CD4-positive, alpha-beta memory T cell (primary cell): Measurements from ENCODE around the gene RPS3. TPM values are rescaled to one million over a fixed set of nuclear protein-coding genes. Genes with fewer than 3 reads are reported as not detected.

Source experiments
- CTCF ChIA-PET: fragments of 350-600 bp; sonication (Branson Sonifier 250); formaldehyde crosslinking; loops from one replicate; lab custom pipeline; 2021; ENCODE audit warnings: inconsistent platforms; ENCODE audit not compliant: partially characterized antibody; lab: Charles Lee
- POLR2A ChIA-PET: fragments of 350-600 bp; sonication (Branson Sonifier 250); formaldehyde crosslinking; loops from one replicate; lab custom pipeline; 2021; ENCODE audit not compliant: partially characterized antibody; lab: Charles Lee
- DNase-seq, 5 donors: peaks; one replicate each; pipeline versions ENCODE4 v3.0.0 to v3.0.0-alpha.2; 2020 to 2022; ENCODE audit warnings: mixed read lengths in 1 of 5
- H3K27ac ChIP-seq: one replicate; pipeline ENCODE4 v1.7.0; 2013; ENCODE audit warnings: low read depth, low read length
- H3K27me3 ChIP-seq: 2 replicates; pipeline ENCODE4 v1.7.0; 2013; ENCODE audit warnings: mild to moderate bottlenecking, low read length, moderate library complexity; ENCODE audit not compliant: insufficient read depth
- H3K36me3 ChIP-seq: 2 replicates; pipeline ENCODE4 v1.7.0; 2013; ENCODE audit warnings: mild to moderate bottlenecking, low read length, moderate library complexity; ENCODE audit not compliant: insufficient read depth
- H3K4me1 ChIP-seq: 2 replicates; pipeline ENCODE4 v1.7.0; 2013; ENCODE audit warnings: mild to moderate bottlenecking, low read length, moderate library complexity; ENCODE audit not compliant: insufficient read depth
- H3K4me3 ChIP-seq, 2 donors: one replicate each; pipeline ENCODE4 v1.7.0; 2013; ENCODE audit warnings: low read length in 2 of 2, mild to moderate bottlenecking in 1 of 2
- H3K9me3 ChIP-seq, 2 donors: one replicate each; pipeline ENCODE4 v1.7.0; 2013; ENCODE audit warnings: low read length in 2 of 2, control low read depth in 1 of 2; ENCODE audit not compliant: control insufficient read depth in 1 of 2
- H3K27ac Mint-ChIP-seq, 7 donors: one replicate each; pipeline ENCODE4 v1.8.0; 2020 to 2021; ENCODE audit warnings: mixed read lengths in 7 of 7, mild to moderate bottlenecking in 6 of 7, inconsistent platforms in 3 of 7, moderate library complexity in 3 of 7
- H3K27me3 Mint-ChIP-seq, 2 donors: one replicate each; pipeline ENCODE4 v1.8.0; 2020 to 2021; ENCODE audit warnings: mixed read lengths in 2 of 2
- H3K36me3 Mint-ChIP-seq, 2 donors: one replicate each; pipeline ENCODE4 v1.8.0; 2020 to 2021; ENCODE audit warnings: mixed read lengths in 2 of 2, inconsistent platforms in 1 of 2, mild to moderate bottlenecking in 1 of 2
- H3K4me1 Mint-ChIP-seq, 4 donors: one replicate each; pipeline ENCODE4 v1.8.0; 2020 to 2021; ENCODE audit warnings: mixed read lengths in 4 of 4, mild to moderate bottlenecking in 1 of 4
- H3K4me3 Mint-ChIP-seq, 8 donors: one replicate each; pipeline ENCODE4 v1.8.0; 2020 to 2021; ENCODE audit warnings: mixed read lengths in 8 of 8, mild to moderate bottlenecking in 7 of 8, moderate library complexity in 6 of 8, inconsistent platforms in 3 of 8
- H3K9me3 Mint-ChIP-seq, 8 donors: one replicate each; pipeline ENCODE4 v1.8.0; 2020 to 2021; ENCODE audit warnings: mixed read lengths in 8 of 8, mild to moderate bottlenecking in 5 of 8, inconsistent platforms in 3 of 8, moderate library complexity in 1 of 8
- intact Hi-C: fragments of 100-400 bp; cut with micrococcal nuclease; formaldehyde crosslinking; loops from one replicate; pipeline ENCODE4 v1.15.1; 2023
- polyA plus RNA-seq, 2 donors: library from polyadenylated mRNA; unstranded; fragments of 300-500 nt; fragmentation: Illumina TruSeq; gene quantifications; one replicate each; pipeline ENCODE4 v1.2.3, GENCODE V29; 2021
- total RNA-seq, 2 experiments: library from RNA; stranded (reverse); gene quantifications; one replicate each; pipeline ENCODE4 v1.2.3, GENCODE V29; 2021

Gene RPS3
- total and polyA plus RNA-seq, 4 experiments from 2014 or later, result 4,846 to 5,812 (median 5,249) TPM

DNA sequence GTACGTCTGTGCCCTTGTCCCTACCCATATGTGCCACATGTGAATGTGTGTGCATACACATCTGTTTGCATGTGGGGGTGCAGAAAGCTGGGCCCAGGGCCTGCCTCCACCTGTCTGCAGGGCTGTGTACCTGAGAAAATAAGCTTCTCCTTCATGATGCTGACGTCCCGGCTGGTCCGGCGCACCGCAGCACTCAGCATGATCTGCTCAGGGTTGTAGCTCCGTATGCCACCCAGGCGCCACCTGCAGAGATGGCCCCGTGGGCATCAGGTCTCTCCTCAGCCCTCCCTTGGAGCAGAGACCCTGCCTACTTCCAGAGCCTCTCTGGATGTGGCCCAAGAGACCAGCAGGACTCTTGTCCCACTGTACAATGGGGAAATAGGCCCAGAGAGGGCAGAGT is 37.5 kb downstream of the RPS3 start:
- H3K36me3 Mint-ChIP-seq, result peaks cover 27 to 39% of the 10 kb centered on the region in 2 donors
- H3K4me1 ChIP-seq, result no peaks in the 10 kb centered on the region
- POLR2A ChIA-PET, result no interaction called here
- H3K27me3 ChIP-seq, result no peaks in the 10 kb centered on the region
- no peaks in the 10 kb centered on the region for H3K9me3 Mint-ChIP-seq
- no peak overlapping the region for H3K4me3 ChIP-seq
- H3K27ac Mint-ChIP-seq, result no peak overlapping the region
- peaks cover 4% of the 10 kb centered on the region for H3K36me3 ChIP-seq
- intact Hi-C loops, result no loop called here
- H3K27me3 Mint-ChIP-seq, result peaks cover 4 to 9% of the 10 kb centered on the region in 2 donors
- peaks cover 0 to 10% (median 1%) of the 10 kb centered on the region in 4 donors for H3K4me1 Mint-ChIP-seq
- H3K4me3 Mint-ChIP-seq, result no peak overlapping the region
- DNase-seq, result no peak
- CTCF ChIA-PET, result no interaction called here
- H3K9me3 ChIP-seq, result no peaks in the 10 kb centered on the region
- H3K27ac ChIP-seq, result no peak overlapping the region

DNA sequence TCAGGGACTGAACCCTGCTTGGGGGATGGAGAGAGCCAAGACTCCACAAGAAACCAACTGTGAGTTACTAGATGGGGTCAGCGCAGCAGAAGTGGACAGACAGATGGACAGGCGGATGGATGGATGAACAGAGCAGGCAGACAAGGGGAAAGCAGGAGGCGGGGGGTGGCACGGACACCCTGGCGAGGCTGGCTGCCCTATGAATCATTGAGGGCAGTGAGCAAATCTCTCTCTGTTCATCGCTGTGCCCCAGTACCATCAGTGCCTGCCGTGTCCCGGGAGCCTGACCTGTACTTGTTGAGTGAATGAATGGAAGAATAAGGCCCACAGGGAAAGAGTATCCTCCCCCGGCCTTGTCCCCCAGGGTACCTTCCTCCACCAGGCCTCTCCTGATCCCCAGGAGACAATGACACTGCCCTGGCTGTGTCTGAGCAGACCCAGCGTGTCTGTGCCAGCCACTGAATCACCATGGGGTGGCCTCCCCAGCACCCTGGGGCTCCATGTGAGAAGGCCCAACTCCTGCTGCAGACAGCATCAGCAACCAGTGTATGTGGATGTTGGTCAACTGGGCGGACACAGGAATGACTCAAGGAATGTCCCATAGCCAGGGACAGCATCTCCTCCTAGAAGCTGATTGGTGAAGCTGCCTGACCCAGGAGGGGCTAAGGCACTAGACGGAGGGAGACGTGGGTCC is 38.8 kb downstream of the RPS3 start:
- no peak for DNase-seq
- CTCF ChIA-PET, result interaction anchor here (1.5 kb wide), 1 partner anchor 158 kb away, joined by 4 read pairs; no protein-coding TSS in a partner anchor
- peaks cover 4% of the 10 kb centered on the region for H3K36me3 ChIP-seq
- Mint-ChIP-seq H3K27ac (peak overlapping the region in 2 of 7 donors; percentile 24 to 60), H3K4me3 (no peak overlapping the region), H3K9me3 (no peaks in the 10 kb centered on the region), H3K4me1 (peaks cover 0 to 3% (median 0%) of the 10 kb centered on the region in 4 donors), H3K36me3 (peaks cover 27 to 39% of the 10 kb centered on the region in 2 donors), H3K27me3 (peaks cover 2 to 3% of the 10 kb centered on the region in 2 donors)
- no peaks in the 10 kb centered on the region for H3K4me1 ChIP-seq
- no peak overlapping the region for H3K27ac ChIP-seq
- no peaks in the 10 kb centered on the region for H3K9me3 ChIP-seq
- POLR2A ChIA-PET, result interaction anchor here (0.6 kb wide), 1 partner anchor 38 kb away, joined by 3 read pairs; no protein-coding TSS in a partner anchor
- H3K27me3 ChIP-seq, result no peaks in the 10 kb centered on the region
- no peak overlapping the region for H3K4me3 ChIP-seq
- intact Hi-C loops, result no loop called here

DNA sequence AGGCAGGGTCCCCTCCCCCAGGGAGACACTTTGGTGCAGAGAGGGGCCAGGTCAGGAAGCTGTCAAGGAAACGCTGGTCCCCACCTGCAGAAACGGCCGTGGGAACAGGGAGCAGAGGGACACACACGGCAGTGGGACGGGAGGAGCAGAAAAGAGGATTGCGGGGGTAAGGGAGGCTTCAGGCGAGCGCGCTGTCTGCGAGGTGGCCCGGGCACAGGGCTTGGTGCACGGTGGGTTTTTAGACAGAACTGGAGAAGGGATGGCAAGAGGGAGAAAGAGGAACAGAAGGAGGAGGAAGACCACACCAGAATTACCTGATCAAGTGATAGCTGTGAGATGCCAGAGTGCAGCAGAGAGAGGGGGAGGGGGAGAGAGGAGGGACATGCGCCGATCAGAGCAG is 39.7 kb downstream of the RPS3 start:
- CTCF ChIA-PET, result interaction anchor here (1.5 to 8.3 kb wide), 2 partner anchors 94 to 159 kb away, joined by 4 to 301 read pairs; no protein-coding TSS in a partner anchor
- peak overlapping the region in 1 of 7 donors; percentile 24 for H3K27ac Mint-ChIP-seq
- no peaks in the 10 kb centered on the region for H3K9me3 ChIP-seq
- no peak overlapping the region for H3K4me3 Mint-ChIP-seq
- no peak overlapping the region for H3K4me3 ChIP-seq
- no peaks in the 10 kb centered on the region for H3K9me3 Mint-ChIP-seq
- peaks cover 27 to 44% of the 10 kb centered on the region in 2 donors for H3K36me3 Mint-ChIP-seq
- peaks cover 4% of the 10 kb centered on the region for H3K36me3 ChIP-seq
- H3K27ac ChIP-seq, result no peak overlapping the region
- no peaks in the 10 kb centered on the region for H3K27me3 Mint-ChIP-seq
- H3K27me3 ChIP-seq, result no peaks in the 10 kb centered on the region
- POLR2A ChIA-PET, result no interaction called here
- H3K4me1 Mint-ChIP-seq, result no peaks in the 10 kb centered on the region
- H3K4me1 ChIP-seq, result no peaks in the 10 kb centered on the region
- intact Hi-C loops, result no loop called here
- no peak for DNase-seq

DNA sequence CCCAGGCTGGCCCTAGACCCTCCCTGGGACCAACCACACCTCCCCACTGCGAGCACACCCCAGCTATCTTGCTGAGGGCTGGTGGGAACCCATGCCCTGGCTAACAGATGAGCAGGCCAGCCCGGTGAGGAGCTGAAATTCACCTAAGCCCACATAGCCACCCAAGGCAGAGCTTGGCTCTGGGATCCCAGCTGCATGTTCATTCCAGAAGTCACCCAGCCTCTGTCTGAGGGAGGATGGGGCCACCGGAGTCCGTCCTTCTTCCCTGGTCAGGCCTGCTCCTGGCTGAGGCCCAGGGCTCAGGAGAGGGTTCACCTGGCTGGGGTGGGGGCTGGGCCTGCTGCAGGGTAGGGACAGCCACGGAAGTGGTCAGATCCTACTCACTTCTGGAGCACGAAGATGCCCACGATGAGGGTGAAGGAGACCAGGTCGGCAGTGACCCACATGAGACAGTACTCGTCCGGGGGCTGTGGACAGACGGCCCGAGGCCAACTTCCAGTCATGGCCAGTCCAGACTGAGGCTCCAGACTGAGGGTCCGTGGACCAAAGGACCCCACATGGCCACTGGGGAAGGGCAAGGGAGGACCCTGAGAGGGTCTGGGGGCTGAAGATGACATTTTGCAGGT is 40.3 kb downstream of the RPS3 start:
- Mint-ChIP-seq H3K27ac (peak overlapping the region in 1 of 7 donors; percentile 53), H3K9me3 (no peaks in the 10 kb centered on the region), H3K4me1 (no peaks in the 10 kb centered on the region), H3K36me3 (peaks cover 27 to 44% of the 10 kb centered on the region in 2 donors), H3K27me3 (no peaks in the 10 kb centered on the region), H3K4me3 (no peak overlapping the region)
- no peaks in the 10 kb centered on the region for H3K27me3 ChIP-seq
- no peak overlapping the region for H3K4me3 ChIP-seq
- ChIA-PET CTCF (interaction anchor here (1.5 to 8.3 kb wide), 2 partner anchors 93 to 160 kb away, joined by 4 to 301 read pairs; no protein-coding TSS in a partner anchor), POLR2A (no interaction called here)
- intact Hi-C loops, result no loop called here
- no peak overlapping the region for H3K27ac ChIP-seq
- H3K4me1 ChIP-seq, result no peaks in the 10 kb centered on the region
- H3K36me3 ChIP-seq, result peaks cover 4% of the 10 kb centered on the region
- H3K9me3 ChIP-seq, result no peaks in the 10 kb centered on the region
- DNase-seq, result no peak

DNA sequence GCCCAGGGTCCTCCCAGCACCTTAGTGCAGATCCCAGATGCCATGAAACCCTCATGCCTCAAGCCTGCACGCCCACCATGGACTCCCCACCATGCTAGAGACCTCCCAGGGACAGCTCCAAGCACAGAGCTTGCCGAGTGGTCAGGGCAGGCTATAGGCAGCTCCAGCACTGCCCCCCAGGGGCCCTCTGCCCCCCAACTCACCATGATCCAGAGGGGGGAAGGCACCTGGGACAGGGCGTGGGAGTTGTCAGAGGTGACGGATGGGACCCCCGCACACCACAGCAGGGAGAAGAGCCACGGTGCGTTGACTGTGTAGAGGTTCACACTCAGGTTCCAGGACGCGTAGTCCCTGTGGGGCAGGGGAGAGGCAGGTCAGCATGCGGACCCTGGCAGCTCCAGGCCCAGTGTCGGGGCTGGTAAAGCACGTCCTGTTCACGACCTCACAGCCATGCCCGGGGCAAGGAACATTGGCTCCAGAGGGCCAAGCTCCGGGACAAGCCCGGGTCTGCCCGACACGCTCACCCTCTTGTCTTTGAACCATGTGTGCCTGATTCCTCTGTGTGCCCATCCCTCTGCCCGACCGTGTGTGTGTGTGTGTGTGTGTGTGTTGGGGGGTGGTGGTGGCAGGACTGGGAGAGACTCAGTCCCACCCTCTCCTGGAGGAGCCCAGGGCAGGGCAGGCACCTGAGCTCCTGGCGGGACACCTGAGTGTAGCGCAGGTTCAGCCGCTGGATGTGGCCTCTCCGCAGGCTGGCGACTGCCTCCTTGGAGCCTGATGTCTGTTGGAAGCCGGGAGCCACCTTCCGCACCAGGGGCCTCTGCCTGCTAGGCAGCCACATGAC is 41.9 kb downstream of the RPS3 start:
- Mint-ChIP-seq H3K27me3 (no peaks in the 10 kb centered on the region), H3K36me3 (peaks cover 21 to 35% of the 10 kb centered on the region in 2 donors), H3K4me1 (peaks cover 0 to 7% (median 3%) of the 10 kb centered on the region in 4 donors), H3K27ac (no peak overlapping the region), H3K4me3 (no peak overlapping the region), H3K9me3 (no peaks in the 10 kb centered on the region)
- intact Hi-C loops, result no loop called here
- no peaks in the 10 kb centered on the region for H3K9me3 ChIP-seq
- ChIA-PET POLR2A (interaction anchor here (1.1 kb wide), 1 partner anchor 85 kb away, joined by 3 read pairs; the partner anchor contains the start of gene GDPD5), CTCF (interaction anchor here (5.7 to 8.3 kb wide), 2 partner anchors 52 to 91 kb away, joined by 36 to 301 read pairs; no protein-coding TSS in a partner anchor)
- no peak for DNase-seq
- peaks cover 5% of the 10 kb centered on the region for H3K4me1 ChIP-seq
- H3K36me3 ChIP-seq, result peaks cover 4% of the 10 kb centered on the region
- no peaks in the 10 kb centered on the region for H3K27me3 ChIP-seq
- H3K27ac ChIP-seq, result no peak overlapping the region
- H3K4me3 ChIP-seq, result no peak overlapping the region

DNA sequence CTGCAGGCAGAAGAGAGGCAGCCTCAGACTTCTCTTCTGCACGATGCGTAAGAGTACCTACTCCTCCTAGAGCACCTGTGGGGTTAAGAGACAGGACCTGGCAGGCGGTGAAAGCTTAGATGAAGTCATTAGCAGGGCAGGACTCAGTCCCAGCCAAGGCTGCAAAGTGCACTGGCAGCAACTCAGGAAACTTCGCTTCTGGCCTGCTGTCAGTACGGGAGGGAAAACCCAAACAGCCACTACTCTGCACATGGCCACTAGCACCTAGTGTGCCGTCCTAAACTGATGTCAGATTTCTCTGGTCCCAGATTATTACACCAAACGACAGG is 42.5 kb downstream of the RPS3 start:
- Mint-ChIP-seq H3K36me3 (peaks cover 16 to 34% of the 10 kb centered on the region in 2 donors), H3K27ac (no peak overlapping the region), H3K4me3 (no peak overlapping the region), H3K9me3 (no peaks in the 10 kb centered on the region), H3K27me3 (no peaks in the 10 kb centered on the region), H3K4me1 (peaks cover 0 to 7% (median 3%) of the 10 kb centered on the region in 4 donors)
- ChIA-PET CTCF (interaction anchor here (5.7 to 8.3 kb wide), 2 partner anchors 52 to 91 kb away, joined by 36 to 301 read pairs; no protein-coding TSS in a partner anchor), POLR2A (interaction anchor here (1.1 kb wide), 1 partner anchor 84 kb away, joined by 3 read pairs; the partner anchor contains the start of gene GDPD5)
- DNase-seq, result no peak
- no peak overlapping the region for H3K27ac ChIP-seq
- H3K9me3 ChIP-seq, result no peaks in the 10 kb centered on the region
- H3K36me3 ChIP-seq, result peaks cover 4% of the 10 kb centered on the region
- H3K4me1 ChIP-seq, result peaks cover 5% of the 10 kb centered on the region
- intact Hi-C loops, result no loop called here
- H3K27me3 ChIP-seq, result no peaks in the 10 kb centered on the region
- H3K4me3 ChIP-seq, result no peak overlapping the region
